OCI-LY7 (cell line): Measurements from ENCODE around the gene METTL21A. TPM values are rescaled to one million over a fixed set of nuclear protein-coding genes. Genes with fewer than 3 reads are reported as not detected.

Source experiments
- BruUV-seq: library from RNA; stranded (reverse); fragments of 400-500 nt; replicated peaks from 2 replicates; lab custom pipeline; 2021; lab: Mats Ljungman, UMichigan
- CTCF ChIA-PET: fragments of 300-600 bp; sonication (Branson Sonifier 250); formaldehyde crosslinking; loops from one replicate; lab custom pipeline; 2022; ENCODE audit warnings: antibody characterized with exemption; ENCODE audit not compliant: unreplicated experiment; lab: Charles Lee
- POLR2A ChIA-PET: fragments of 300-600 bp; sonication (Branson Sonifier 250); formaldehyde crosslinking; loops from one replicate; lab custom pipeline; 2022; ENCODE audit warnings: antibody characterized with exemption; lab: Charles Lee
- DNase-seq: peaks from one replicate; pipeline ENCODE4 v3.0.0-alpha.2; 2015; ENCODE audit warnings: low spot score
- H2AFZ ChIP-seq: fragments of 200-600 bp; sonication (generic), shearing (Covaris generic); 2 replicates; pipeline ENCODE4 v1.6.1; 2014; ENCODE audit warnings: mild to moderate bottlenecking, antibody characterized with exemption, low read length, moderate library complexity
- H3K27ac ChIP-seq: fragments of 200-600 bp; sonication (generic); 2 replicates; pipeline ENCODE4 v1.5.1; 2014; ENCODE audit warnings: mixed run types, low read depth, mild to moderate bottlenecking, moderate library complexity, low read length, inconsistent platforms; ENCODE audit not compliant: poor library complexity, severe bottlenecking
- H3K36me3 ChIP-seq: fragments of 200-600 bp; sonication (generic); 2 replicates; pipeline ENCODE4 v1.6.1; 2014; ENCODE audit warnings: mild to moderate bottlenecking, antibody characterized with exemption, low read length, moderate library complexity, mixed read lengths; ENCODE audit not compliant: insufficient read depth
- H3K4me1 ChIP-seq: fragments of 200-600 bp; sonication (generic); 2 replicates; pipeline ENCODE4 v1.5.1; 2014; ENCODE audit warnings: mild to moderate bottlenecking, low read length; ENCODE audit not compliant: insufficient read depth, poor library complexity, severe bottlenecking
- H3K4me2 ChIP-seq: fragments of 200-600 bp; sonication (generic); 2 replicates; pipeline ENCODE4 v1.6.1; 2014; ENCODE audit warnings: mild to moderate bottlenecking, low read length
- H3K4me3 ChIP-seq: fragments of 200-600 bp; sonication (generic); 2 replicates; pipeline ENCODE4 v1.5.1; 2014; ENCODE audit warnings: mild to moderate bottlenecking, low read depth, low read length; ENCODE audit not compliant: poor library complexity, severe bottlenecking
- H3K79me2 ChIP-seq: fragments of 200-600 bp; sonication (generic); 2 replicates; pipeline ENCODE4 v1.6.1; 2016; ENCODE audit warnings: low read depth, mild to moderate bottlenecking, low read length, moderate library complexity, mixed read lengths; ENCODE audit not compliant: insufficient read depth
- H3K9me2 ChIP-seq: fragments of 200-600 bp; sonication (generic); 2 replicates; pipeline ENCODE4 v1.6.1; 2016; ENCODE audit warnings: mild to moderate bottlenecking, low read length, mixed read lengths; ENCODE audit not compliant: insufficient read depth
- H3K9me3 ChIP-seq: fragments of 200-600 bp; sonication (generic); 2 replicates; pipeline ENCODE4 v1.6.1; 2014; ENCODE audit warnings: mild to moderate bottlenecking, mixed run types, low read length, mixed read lengths
- H4K20me1 ChIP-seq: fragments of 200-600 bp; sonication (generic); 2 replicates; pipeline ENCODE4 v1.6.1; 2014; ENCODE audit warnings: mild to moderate bottlenecking, antibody characterized with exemption, low read length, moderate library complexity, mixed read lengths; ENCODE audit not compliant: insufficient read depth
- EZH2phosphoT487 ChIP-seq: fragments of 200-600 bp; sonication (generic); IDR thresholded peaks from 2 replicates; pipeline ENCODE4 v1.6.1; 2018; ENCODE audit warnings: low read depth, borderline replicate concordance, mild to moderate bottlenecking, mixed run types, antibody characterized with exemption, low read length, moderate library complexity, mixed read lengths
- intact Hi-C: fragments of 100-400 bp; cut with micrococcal nuclease; formaldehyde crosslinking; loops from one replicate; pipeline ENCODE4 v1.10.0; 2022; ENCODE audit not compliant: unreplicated experiment
- small RNA-seq: library from RNA; depleted of rRNA; stranded (forward); fragments of <200 nt; gene quantifications from one replicate; pipeline ENCODE3, GENCODE V24; 2014
- total RNA-seq, 2 experiments: library from RNA; depleted of rRNA in 1 of 2; stranded (reverse); fragments of >200 nt in 1 of 2; shearing (Covaris generic) in 1 of 2; gene quantifications; 2 replicates each; pipeline ENCODE4 v1.2.3, GENCODE V29; 2014 to 2022
- TF ChIP-seq, protein P1 (sequence below): fragments of 200-600 bp; sonication (generic); conservative IDR thresholded peaks from 2 replicates; pipeline ENCODE4 v1.5.1; 2014; ENCODE audit warnings: mild to moderate bottlenecking, antibody characterized with exemption, low read length, moderate library complexity, mixed read lengths

Gene METTL21A
- total RNA-seq, 2 experiments from 2014 or later: 55.2 to 58.9 TPM

DNA sequence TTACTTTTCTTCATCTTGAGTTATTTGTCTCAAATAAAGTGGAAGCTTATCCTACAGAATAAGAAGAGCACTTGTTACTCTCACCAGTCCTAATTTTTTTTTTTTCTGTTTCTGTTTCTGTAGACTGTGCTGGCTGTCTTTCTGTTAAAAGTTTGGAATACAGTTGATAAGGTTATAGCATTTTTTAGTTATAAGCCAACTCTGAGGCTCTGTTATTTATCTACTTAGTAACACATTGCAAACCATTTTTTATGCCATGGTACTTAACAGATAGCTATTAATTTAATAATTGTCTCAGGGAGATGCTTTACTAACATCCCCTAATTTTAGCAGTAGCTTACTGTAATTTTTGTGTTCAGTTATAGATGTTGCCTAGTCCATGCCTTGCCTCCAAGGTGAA lies 57.5 kb downstream of the METTL21A start:
- POLR2A ChIA-PET: interaction anchor here (0.6 to 1.4 kb wide), 5 partner anchors 12 to 67 kb away, joined by 3 read pairs; no protein-coding TSS in a partner anchor
- no peak for DNase-seq
- Histone ChIP-seq H3K27ac (no peak overlapping the region), H3K79me2 (no peaks in the 10 kb centered on the region), H3K9me3 (no peaks in the 10 kb centered on the region), H4K20me1 (no peaks in the 10 kb centered on the region), H2AFZ (no peak overlapping the region), H3K9me2 (no peaks in the 10 kb centered on the region), H3K36me3 (peaks cover 80% of the 10 kb centered on the region), H3K4me2 (no peak overlapping the region), H3K4me1 (no peaks in the 10 kb centered on the region), H3K4me3 (no peak overlapping the region)
- TF ChIP-seq EZH2phosphoT487: no peak
- TF ChIP-seq, protein P1, sequence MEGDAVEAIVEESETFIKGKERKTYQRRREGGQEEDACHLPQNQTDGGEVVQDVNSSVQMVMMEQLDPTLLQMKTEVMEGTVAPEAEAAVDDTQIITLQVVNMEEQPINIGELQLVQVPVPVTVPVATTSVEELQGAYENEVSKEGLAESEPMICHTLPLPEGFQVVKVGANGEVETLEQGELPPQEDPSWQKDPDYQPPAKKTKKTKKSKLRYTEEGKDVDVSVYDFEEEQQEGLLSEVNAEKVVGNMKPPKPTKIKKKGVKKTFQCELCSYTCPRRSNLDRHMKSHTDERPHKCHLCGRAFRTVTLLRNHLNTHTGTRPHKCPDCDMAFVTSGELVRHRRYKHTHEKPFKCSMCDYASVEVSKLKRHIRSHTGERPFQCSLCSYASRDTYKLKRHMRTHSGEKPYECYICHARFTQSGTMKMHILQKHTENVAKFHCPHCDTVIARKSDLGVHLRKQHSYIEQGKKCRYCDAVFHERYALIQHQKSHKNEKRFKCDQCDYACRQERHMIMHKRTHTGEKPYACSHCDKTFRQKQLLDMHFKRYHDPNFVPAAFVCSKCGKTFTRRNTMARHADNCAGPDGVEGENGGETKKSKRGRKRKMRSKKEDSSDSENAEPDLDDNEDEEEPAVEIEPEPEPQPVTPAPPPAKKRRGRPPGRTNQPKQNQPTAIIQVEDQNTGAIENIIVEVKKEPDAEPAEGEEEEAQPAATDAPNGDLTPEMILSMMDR: no peak
- CTCF ChIA-PET: no interaction called here
- no TSS peak for BruUV-seq
- intact Hi-C loops: no loop called here

DNA sequence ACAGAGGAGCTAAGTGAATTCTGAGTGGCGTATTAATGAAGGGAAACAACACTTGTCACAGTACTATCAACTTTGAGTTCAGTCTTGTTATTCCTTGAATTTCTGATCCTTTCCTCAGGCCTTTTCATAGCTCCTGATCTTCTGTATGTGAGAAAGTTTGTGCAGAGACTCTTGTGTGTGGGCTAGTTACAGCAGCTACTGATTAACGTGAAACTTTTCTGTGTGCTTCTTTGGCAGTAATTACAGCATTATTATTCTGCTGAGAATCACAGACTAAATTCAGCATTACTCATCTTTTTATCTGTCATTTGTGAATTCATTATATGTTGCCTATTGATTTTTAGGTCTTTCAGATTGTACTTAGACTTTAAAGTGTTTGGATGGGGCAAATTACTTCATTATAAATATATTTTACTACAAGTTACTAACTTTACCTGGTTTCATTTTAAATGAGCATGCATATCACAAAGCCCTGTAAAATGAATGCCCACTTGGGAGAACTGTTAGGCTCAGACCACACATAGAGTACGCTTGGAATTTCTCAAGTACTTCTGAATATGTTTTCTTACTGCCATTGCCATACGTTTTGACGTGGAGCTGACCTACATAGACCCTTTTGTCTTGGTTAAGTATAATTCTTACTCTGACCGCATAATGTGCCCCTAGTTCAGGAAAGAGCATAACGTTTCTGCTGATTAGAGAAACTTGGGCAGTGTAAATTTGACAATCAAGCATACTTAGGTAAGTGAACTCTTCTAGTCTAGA lies 59.3 kb downstream of the METTL21A start:
- H3K36me3 ChIP-seq: peaks cover 80% of the 10 kb centered on the region
- H2AFZ ChIP-seq: no peak overlapping the region
- no peaks in the 10 kb centered on the region for H3K4me1 ChIP-seq
- no peaks in the 10 kb centered on the region for H3K9me2 ChIP-seq
- POLR2A ChIA-PET: interaction anchor here (0.6 to 1.8 kb wide), 6 partner anchors 9 to 56 kb away, joined by 3 to 8 read pairs (median 6); no protein-coding TSS in a partner anchor
- TF ChIP-seq, protein P1: no peak
- TF ChIP-seq EZH2phosphoT487: no peak
- intact Hi-C loops: no loop called here
- H3K4me3 ChIP-seq: no peak overlapping the region
- H4K20me1 ChIP-seq: no peaks in the 10 kb centered on the region
- CTCF ChIA-PET: no interaction called here
- H3K79me2 ChIP-seq: no peaks in the 10 kb centered on the region
- no TSS peak for BruUV-seq
- no peak overlapping the region for H3K27ac ChIP-seq
- no peak for DNase-seq
- H3K4me2 ChIP-seq: no peak overlapping the region
- no peaks in the 10 kb centered on the region for H3K9me3 ChIP-seq

Small RNA genes within 50 kb of the gene (small RNA-seq; reads per million reads assigned to genes)
- not detected for gene RPS29P9

Other genes with a start within 250 kb of the METTL21A start
- 40.3 and 54.3 TPM in 2 replicates for gene CREB1, start 95.4 kb downstream of the METTL21A start, total RNA-seq (2014; rRNA removed; shearing (Covaris generic))
- 84.9 and 98.5 TPM in 2 replicates for gene CREB1, start 95.4 kb downstream of the METTL21A start, total RNA-seq (2022)
- 4.2 and 8.0 TPM in 2 replicates for gene CCNYL1, start 86.2 kb upstream of the METTL21A start, total RNA-seq (2014; rRNA removed; shearing (Covaris generic))
- gene CCNYL1, start 86.2 kb upstream of the METTL21A start, total RNA-seq (2022): 22.5 and 24.2 TPM in 2 replicates
- 1.1 and 1.2 TPM in 2 replicates for gene FZD5, start 144.5 kb upstream of the METTL21A start, total RNA-seq (2014; rRNA removed; shearing (Covaris generic))
- 2.4 and 2.5 TPM in 2 replicates for gene FZD5, start 144.5 kb upstream of the METTL21A start, total RNA-seq (2022)